Measurements from ENCODE around the gene RSAD1.
"Not testable (repeated sequence)": the region's sequence is repeated elsewhere in the genome, so short reads cannot be mapped to it uniquely, and the experiment has no call there.

Gene RSAD1

GRCh38 chr17:50474523-50474922 is 4.1 kb upstream of the RSAD1 start:
- DNase-seq: no peak

DNA sequence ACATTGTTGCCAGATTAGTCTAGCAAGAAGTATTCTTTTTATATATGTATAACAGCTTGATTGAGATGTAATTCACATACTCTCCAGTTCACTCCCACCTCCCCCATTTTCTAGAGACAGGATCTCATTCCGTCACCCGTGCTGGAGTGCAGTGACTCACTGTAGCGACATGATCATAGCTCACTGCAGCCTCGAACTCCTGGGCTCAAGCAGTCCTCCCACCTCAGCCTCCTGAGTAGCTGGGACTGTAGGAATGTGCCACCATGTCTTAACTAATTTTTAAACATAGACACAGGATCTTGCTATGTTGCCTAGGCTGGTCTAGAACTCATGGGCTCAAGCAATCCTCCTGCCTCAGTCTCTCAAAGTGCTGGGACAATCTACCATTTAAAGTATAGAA is 3.3 kb upstream of the RSAD1 start:
- DNase-seq: no peak

DNA sequence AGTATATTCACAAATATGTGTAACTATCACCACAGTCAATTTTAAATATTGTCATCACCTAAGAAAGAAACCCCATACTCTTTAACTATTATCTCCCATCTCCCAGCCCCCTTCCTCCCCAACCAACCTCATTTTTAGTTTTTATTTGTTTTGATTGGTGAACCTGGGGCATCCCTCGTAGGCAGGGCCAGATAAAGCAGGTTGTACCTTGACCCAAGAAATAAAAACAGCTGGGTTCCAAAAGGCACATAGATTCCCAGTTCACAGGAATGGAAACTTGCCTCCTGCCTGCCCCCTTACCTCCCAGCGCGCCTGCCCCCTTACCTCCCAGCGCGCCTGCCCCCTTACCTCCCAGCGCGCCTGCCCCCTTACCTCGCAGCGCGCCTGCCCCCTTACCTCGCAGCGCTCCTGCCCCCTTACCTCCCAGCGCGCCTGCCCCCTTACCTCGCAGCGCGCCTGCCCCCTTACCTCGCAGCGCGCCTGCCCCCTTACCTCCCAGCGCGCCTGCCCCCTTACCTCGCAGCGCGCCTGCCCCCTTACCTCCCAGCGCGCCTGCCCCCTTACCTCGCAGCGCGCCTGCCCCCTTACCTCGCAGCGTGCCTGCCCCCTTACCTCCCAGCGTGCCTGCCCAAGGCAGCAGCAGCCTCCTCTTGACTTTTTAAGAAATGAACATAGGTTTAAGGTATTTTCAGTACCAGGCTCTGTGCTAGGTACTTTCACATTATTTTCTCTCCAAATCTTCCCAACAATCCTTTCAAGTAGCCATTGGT is 2.7 kb upstream of the RSAD1 start:
- DNase-seq: not testable (repeated sequence)

DNA sequence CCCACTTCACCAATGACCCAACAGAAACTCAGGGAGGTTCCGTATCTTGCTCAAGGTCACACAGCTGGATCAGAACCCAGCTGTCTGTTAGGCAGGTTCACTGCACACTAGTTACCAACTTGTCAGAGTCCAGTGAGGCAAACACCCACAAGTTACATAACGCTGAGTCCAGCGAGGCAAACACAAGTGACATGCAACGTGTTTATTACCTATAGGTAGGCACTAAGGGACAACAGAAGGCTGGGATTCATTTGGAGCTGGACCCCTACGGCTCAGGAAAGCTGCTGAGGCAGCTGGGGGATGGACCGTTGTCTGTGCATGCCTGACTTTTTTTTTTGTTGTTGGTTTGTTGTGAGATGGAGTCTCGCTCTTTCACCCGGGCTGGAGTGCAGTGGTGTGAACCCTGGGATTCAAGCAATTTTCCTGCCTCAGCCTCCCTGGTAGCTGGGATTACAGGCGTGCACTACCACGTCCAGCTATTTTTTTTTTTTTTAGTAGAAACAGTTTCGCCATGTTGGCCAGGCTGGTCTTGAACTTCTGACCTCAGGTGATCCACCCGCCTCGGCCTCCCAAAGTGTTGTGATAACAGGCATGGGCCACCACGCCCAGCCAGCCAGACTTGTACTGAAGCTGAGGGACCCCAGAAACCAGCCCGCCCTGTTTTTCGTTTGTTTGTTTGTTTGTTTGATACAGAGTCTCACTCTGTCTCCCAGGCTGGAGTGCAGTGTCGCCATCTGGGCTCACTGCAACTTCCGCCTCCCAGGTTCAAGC is 1.9 kb upstream of the RSAD1 start:
- DNase-seq: peak; percentile 52

DNA sequence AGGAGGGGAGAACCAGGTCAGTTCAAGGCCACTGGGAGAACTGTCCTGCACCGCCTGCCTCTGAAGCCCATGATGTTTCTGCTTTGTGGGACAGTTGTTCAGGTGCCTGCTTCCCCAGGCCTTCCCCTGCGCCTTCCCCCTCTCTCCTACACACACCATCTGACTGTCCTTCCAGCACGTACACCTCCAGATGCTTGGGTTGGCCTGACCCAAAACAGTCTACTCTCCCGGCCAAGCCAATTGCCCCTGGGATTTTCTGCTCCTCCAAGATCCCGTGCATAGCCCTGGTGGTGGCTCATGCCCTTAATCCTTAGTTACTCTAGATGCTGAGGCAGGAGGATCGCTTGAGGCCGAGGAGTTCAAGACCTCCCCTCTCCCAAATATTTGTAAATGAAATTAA is 684 bp upstream of the RSAD1 start:
- peak; percentile 29 for DNase-seq

DNA sequence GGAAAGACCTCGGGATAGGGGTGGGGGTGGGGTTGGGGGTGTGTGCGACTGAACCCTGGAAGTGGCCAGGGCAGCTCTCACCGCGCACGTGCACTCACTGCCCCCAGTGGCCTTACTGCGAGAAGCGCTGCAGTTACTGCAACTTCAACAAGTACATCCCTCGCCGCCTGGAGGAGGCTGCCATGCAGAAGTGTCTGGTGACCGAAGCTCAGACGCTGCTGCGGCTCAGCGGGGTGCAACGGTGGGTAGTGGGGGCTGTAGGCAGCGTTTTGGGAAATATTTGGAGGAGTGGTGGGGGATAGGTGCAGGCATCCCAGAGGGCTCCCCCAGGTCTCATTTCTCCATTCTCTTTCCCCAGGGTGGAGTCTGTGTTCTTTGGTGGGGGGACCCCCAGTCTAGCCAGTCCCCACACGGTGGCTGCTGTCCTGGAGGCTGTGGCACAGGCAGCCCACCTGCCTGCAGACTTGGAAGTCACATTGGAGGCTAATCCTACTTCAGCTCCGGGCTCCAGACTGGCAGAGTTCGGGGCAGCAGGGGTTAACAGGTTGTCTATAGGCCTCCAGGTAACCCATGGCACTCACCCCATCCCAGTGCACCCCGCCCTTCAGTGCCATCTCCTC is 972 bp downstream of the RSAD1 start:
- peak; percentile 76 for DNase-seq

- no peak for DNase-seq
Measured at GRCh38 chr17:50480142-50480764, 1.6 kb downstream of the RSAD1 start.

- no peak for DNase-seq
Measured at GRCh38 chr17:50480854-50481490, 2.3 kb downstream of the RSAD1 start.

DNA sequence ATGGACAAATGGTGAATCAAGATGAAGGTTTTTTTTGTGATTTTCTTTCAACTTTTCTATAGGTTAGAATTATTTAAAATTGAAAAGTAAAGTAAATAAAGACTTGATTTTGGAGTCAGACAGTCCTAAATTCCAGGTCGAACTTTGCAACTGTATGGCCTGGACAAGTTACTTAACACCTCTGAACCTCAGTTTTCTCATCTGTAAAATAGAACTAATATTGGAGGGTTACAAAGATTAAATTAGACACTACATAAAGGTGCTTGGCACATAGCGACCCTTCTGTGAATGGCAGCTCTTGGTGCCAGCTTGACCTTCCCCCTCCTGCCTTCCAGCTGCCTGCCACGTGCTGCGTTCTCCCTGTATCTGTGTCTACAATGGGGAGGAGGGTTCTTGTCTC is 3.0 kb downstream of the RSAD1 start:
- no peak for DNase-seq

DNA sequence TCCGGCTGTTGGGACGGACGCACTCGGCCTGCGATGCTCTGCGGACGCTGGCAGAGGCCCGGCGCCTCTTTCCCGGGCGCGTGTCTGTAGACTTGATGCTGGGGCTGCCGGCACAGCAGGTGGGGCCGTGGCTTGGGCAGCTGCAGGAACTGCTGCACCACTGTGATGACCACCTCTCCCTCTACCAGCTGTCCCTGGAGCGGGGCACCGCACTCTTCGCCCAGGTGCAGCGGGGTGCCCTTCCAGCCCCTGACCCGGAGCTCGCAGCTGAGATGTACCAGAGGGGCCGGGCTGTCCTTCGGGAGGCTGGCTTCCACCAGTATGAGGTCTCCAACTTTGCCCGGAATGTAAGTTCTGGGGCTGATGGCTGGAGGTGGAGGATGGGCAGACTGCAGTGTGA is 3.5 kb downstream of the RSAD1 start:
- no peak for DNase-seq

- peak; percentile 65 for DNase-seq
Measured at GRCh38 chr17:50482516-50482915, 3.9 kb downstream of the RSAD1 start.

DNA sequence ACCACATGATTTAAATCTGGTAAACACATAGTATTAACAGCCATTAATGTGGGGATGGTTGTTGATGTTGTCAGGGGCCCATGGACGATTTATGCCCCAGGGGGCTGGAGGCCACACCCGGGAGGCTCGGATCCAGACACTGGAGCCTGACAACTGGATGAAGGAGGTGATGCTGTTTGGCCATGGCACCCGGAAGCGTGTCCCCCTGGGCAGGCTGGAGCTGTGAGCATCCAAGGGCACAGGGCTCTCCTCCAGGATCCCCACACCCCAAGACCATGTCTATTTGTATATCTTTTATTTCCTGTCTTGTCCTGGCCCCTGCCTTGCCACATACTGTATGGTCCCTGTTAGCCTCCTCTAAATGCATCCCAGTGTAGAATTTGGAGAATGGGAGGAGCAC is 4.6 kb downstream of the RSAD1 start:
- no peak for DNase-seq

GRCh38 chr17:50484386-50485155 is 5.9 kb downstream of the RSAD1 start:
- no peak for DNase-seq

DNA sequence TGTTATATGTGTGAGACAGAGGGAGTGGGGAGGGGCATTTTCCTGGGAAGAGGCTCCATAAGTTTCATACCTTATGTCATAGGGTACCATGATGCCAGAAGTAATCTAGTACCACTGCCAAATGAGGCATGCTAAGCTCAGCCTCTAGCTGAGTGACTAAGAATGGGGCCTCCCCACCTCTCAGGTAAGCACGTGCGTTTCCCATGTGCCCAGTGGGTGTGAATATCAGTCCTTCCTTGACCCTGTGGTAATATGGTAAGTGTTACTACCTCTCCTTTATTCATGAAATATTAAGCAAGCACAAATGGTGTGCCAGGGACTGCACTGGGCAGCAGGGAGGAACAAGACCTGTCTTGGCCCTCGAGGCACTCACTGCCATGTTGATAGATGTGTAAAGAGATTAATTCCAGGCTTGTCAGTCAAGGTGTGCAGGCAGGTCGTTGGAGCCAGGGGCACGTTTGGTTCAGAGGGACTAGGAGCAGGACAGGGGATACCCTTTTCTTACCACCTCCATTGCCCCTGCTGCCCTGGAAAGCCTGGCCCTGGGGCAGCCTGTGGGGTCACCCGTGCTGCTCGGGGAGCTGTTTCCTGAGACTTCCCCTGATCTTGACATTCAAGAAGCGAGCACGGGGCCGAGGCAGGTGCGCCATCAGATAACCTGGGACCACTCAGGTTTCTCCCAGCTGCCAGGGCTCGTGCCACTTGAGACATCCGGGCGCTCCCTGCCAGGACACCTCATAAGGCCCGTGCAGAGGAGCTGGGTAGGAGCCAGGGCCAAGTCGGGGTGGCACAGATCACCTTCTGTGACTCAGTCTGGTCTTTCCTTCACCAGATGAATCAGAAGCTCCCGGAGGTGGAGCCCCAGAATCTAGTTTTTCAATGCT is 8.8 kb downstream of the RSAD1 start:
- peak; percentile 66 for DNase-seq

DNA sequence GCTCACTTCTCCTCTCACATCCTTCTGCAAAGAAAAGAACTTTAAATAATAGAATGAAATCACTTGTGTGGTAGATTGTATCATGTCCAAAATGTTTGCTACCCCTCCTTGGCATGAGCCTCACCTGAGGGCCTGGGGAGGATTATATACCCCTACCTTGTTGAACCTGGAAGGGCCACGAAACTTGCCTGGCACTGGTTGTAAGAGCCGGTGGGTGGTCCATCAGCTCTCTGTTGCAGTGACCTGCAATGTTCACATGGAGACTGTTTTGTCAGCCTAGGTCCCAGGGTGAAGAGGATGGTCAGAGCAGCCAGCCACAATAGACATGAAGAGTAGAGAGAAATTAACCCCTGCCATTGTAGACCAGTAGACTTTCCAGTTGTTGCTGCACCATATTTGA is 10.2 kb downstream of the RSAD1 start:
- no peak for DNase-seq

DNA sequence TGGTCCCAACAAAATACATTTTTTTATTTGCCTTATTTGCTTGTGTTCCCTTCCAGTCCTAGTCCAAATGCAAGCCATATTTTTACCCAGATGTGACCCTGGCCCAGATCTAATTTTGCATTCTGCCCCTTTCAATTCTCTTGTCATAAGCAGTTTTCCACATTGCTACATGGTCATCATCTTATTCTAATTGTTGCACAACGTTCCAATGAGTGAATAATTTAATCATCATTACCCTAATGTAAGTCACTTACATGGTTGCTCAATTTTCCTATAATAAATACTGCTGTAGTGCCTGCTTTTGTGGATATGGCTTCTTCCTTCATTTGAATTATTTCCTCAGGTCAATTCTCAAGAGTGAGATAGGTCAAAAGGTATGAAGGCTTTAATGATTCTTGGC is 12.8 kb downstream of the RSAD1 start:
- no peak for DNase-seq

GRCh38 chr17:50492214-50492613 is 13.6 kb downstream of the RSAD1 start:
- no peak for DNase-seq

DNA sequence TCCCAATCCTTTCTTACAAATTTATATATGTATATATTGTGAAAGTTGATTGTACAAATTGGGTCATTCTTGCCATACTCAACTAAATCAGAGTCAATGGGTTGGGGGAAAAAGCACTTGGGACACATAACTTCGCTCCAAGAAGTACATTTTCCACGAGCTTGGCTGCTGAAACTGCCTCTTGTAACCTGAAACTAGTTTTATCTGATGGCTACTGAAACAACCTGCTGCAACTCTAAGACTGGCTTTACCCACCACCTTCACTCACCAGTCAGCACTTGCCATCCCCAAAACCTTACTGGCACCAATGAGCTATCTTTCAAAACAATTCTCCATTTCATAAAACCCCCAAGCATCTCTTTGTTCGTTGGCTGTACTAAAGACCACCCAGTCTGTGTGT is 15.1 kb downstream of the RSAD1 start:
- DNase-seq: no peak

DNA sequence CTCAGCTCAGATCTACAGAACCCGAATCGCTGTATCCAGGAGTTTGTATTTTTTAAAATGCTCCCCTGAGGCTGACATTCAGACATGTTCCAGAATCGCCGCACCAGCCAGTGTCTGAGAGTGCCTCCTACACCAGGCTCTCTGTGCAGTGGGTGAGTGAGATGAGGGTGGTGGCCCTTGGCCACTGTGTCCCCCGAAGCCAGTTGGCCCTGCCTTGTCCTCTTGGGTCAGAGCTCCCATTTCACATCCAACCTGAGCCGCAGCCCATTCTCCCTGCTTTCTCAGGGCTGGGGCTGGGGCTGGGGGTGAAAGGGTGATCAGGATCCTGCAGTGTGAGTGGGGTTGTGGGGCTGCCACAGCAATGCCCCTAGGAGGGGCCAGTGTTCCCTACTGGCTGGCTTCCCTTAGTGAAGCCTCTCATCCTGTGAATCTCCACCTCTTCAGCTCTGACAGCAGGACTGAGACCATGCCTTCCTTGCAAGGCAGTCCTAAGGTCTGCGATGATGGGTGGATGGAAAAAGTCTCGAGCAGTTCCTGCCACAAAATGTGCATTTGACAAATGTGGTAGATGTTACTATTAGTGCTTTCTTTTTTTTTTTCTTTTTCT is 16.7 kb downstream of the RSAD1 start:
- DNase-seq: no peak

DNA sequence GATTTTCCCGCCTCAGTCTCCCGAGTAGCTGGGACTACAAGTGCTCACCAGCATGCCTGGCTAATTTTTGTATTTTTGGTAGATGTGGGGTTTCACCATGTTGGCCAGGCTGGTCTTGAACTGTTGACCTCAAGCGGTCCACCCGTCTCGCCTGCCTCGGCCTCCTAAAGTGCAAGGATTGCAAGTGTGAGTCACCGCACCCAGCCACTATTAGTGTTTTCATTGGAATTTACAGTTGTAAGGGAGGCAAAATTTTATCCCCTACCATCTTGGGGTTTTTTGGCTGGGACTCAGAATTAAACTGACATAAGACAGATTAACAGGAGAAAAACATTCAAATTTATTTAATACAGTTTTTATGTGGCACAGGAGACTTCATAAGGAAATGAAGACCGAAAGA is 17.3 kb downstream of the RSAD1 start:
- DNase-seq: no peak

Data from NCI-H2171 treated with DMSO at 0.1 percent for 48 hours (cell line).